HepG2 (cell line): ENCODE results near the gene DPAGT1. TPM values are rescaled to one million over a fixed set of nuclear protein-coding genes. Genes with fewer than 3 reads are reported as not detected.

Experiments used
- ATAC-seq: fragments of 200-7000 bp; cut with Tn5 transposase; 3 replicates; pipeline ENCODE4 v1.9.1; 2020; ENCODE audit warnings: mild to moderate bottlenecking, moderate library complexity
- BruUV-seq: library from RNA; stranded (reverse); fragments of 400-500 nt; replicated peaks from 2 replicates; lab custom pipeline; 2021; lab: Mats Ljungman, UMichigan
- CTCF ChIA-PET: fragments of 300-600 bp; formaldehyde crosslinking; extraction: SDS; loops from one replicate; lab custom pipeline; 2021; ENCODE audit warnings: low total read pairs, inconsistent platforms, low intra/inter-chr PET ratio; lab: Yijun Ruan, JAX
- POLR2A ChIA-PET: fragments of 350-600 bp; sonication (Branson Sonifier 250); formaldehyde crosslinking; loops from one replicate; lab custom pipeline; 2020; ENCODE audit warnings: antibody characterized with exemption, inconsistent platforms; lab: Yijun Ruan, JAX
- DNase-seq: peaks from one replicate; pipeline ENCODE4 v3.0.0-alpha.2; 2015; ENCODE audit warnings: low spot score
- FAIRE-seq: peaks from 3 replicates; lab custom pipeline; 2011; peaks lifted over from hg19 to GRCh38; lab: Jason Lieb, UNC
- H2AFZ ChIP-seq: one replicate; pipeline ENCODE4 v1.6.1; 2011; ENCODE audit warnings: low read length, inconsistent platforms
- H3K27ac ChIP-seq: fragments of 300-600 bp; 3 replicates; pipeline ENCODE4 v1.8.0; 2011; ENCODE audit warnings: mixed run types, mild to moderate bottlenecking, mixed read lengths, low read length, inconsistent platforms; ENCODE audit not compliant: insufficient read depth; ENCODE audit errors: extremely low read length
- H3K27me3 ChIP-seq, 2 experiments: fragments of 200-600 bp in 1 of 2; 2 replicates in 1 of 2; 3 replicates in 1 of 2; pipeline versions ENCODE4 v1.6.0 to v1.8.0; 2011; ENCODE audit warnings: low read length in 2 of 2, mild to moderate bottlenecking in 2 of 2, moderate library complexity in 2 of 2, inconsistent platforms in 1 of 2; ENCODE audit not compliant: insufficient read depth in 2 of 2, control insufficient read depth in 1 of 2
- H3K36me3 ChIP-seq, 2 experiments: fragments of 200-600 bp in 1 of 2; replicated peaks in 1 of 2; 2 replicates in 1 of 2; 3 replicates in 1 of 2; pipeline versions ENCODE4 v1.5.1 to v1.8.0; 2011; ENCODE audit warnings: low read length in 2 of 2, inconsistent platforms in 1 of 2; ENCODE audit not compliant: insufficient read depth in 2 of 2, control insufficient read depth in 1 of 2
- H3K4me1 ChIP-seq: 2 replicates; pipeline ENCODE4 v1.5.1; 2012; ENCODE audit warnings: low read length, inconsistent platforms; ENCODE audit not compliant: insufficient read depth
- H3K4me2 ChIP-seq: 2 replicates; pipeline ENCODE4 v1.6.0; 2011; ENCODE audit warnings: low read depth, low read length, inconsistent platforms
- H3K4me3 ChIP-seq, 3 experiments: fragments of 200-600 bp in 1 of 3; sonication (generic), shearing (Covaris generic) in 1 of 3; replicated peaks in 1 of 3; 2 replicates each; pipeline ENCODE4 v1.5.1; 2011 to 2016; ENCODE audit warnings: low read length in 3 of 3, inconsistent platforms in 2 of 3, low read depth in 2 of 3, mild to moderate bottlenecking in 2 of 3, control low read depth in 1 of 3, mixed read lengths in 1 of 3; ENCODE audit not compliant: insufficient read depth in 1 of 3
- H3K79me2 ChIP-seq: one replicate; pipeline ENCODE4 v1.6.1; 2011; ENCODE audit warnings: low read length, inconsistent platforms; ENCODE audit not compliant: insufficient read depth
- H3K9ac ChIP-seq: 2 replicates; pipeline ENCODE4 v1.6.0; 2011; ENCODE audit warnings: mild to moderate bottlenecking, low read depth, low read length, inconsistent platforms; ENCODE audit not compliant: insufficient read depth
- H3K9me3 ChIP-seq: 2 replicates; pipeline ENCODE4 v1.5.1; 2012; ENCODE audit warnings: mild to moderate bottlenecking, low read length
- H4K20me1 ChIP-seq: 2 replicates; pipeline ENCODE4 v1.6.0; 2011; ENCODE audit warnings: inconsistent platforms, mild to moderate bottlenecking, low read length, moderate library complexity; ENCODE audit not compliant: insufficient read depth
- ASH2L ChIP-seq: fragments of 300-600, 200-600 bp; sonication (generic); IDR thresholded peaks from 2 replicates; pipeline ENCODE4 v1.7.0; 2017; ENCODE audit warnings: low read depth, mild to moderate bottlenecking, moderate library complexity, mixed read lengths, low read length; ENCODE audit not compliant: insufficient read length
- ERF ChIP-seq: IDR thresholded peaks from 2 replicates; pipeline ENCODE4 v1.6.1; 2018; ENCODE audit warnings: missing biosample characterization, missing genetic modification reagents
- SMC3 ChIP-seq: IDR thresholded peaks from 2 replicates; pipeline ENCODE4 v1.6.1; 2011; ENCODE audit warnings: low read length, improper control_type of control experiment
- SOX13 ChIP-seq, 3 experiments: fragments of 450-650 bp in 1 of 3; sonication (generic) in 1 of 3; formaldehyde crosslinking in 1 of 3; IDR thresholded peaks in 2 of 3; conservative IDR thresholded peaks in 1 of 3; 2 replicates each; pipeline versions ENCODE4 v1.5.0 to v1.6.1; 2016 to 2020; ENCODE audit warnings: antibody characterized with exemption in 1 of 3, mild to moderate bottlenecking in 1 of 3, missing compliant biosample characterization in 1 of 3, missing genetic modification reagents in 1 of 3, moderate library complexity in 1 of 3
- STAG1 ChIP-seq: sonication (generic); formaldehyde crosslinking; IDR thresholded peaks from 2 replicates; pipeline ENCODE4 v1.4.0; 2020; ENCODE audit warnings: missing genetic modification reagents
- XRCC5 ChIP-seq: fragments of 200-400 bp; formaldehyde crosslinking; optimal IDR thresholded peaks from 2 replicates; pipeline ENCODE3; 2017; ENCODE audit warnings: mild to moderate bottlenecking, low read length
- ZBTB20 ChIP-seq: sonication (generic); formaldehyde crosslinking; IDR thresholded peaks from 2 replicates; pipeline ENCODE4 v1.8.1; 2023; ENCODE audit warnings: missing genetic modification reagents, low read depth, mild to moderate bottlenecking, borderline replicate concordance
- ZNF629 ChIP-seq: sonication (generic); formaldehyde crosslinking; conservative IDR thresholded peaks from 2 replicates; pipeline ENCODE4 v1.5.0; 2020; ENCODE audit warnings: missing genetic modification reagents
- WGBS: methylation state at CpG from one replicate; pipeline ENCODE4 v1.1.6; 2017; ENCODE audit warnings: low lambda C conversion rate; 5-methylcytosine and 5-hydroxymethylcytosine counted together
- in situ Hi-C: cut with HindIII; loops from 2 replicates; pipeline ENCODE4 v1.10.0; 2017; ENCODE audit warnings: low pct_unique_long_range_greater_than_20kb; ENCODE audit not compliant: extremely low pct_ligation_motif_present
- intact Hi-C: fragments of 100-400 bp; cut with micrococcal nuclease; formaldehyde crosslinking; loops from one replicate; pipeline ENCODE4 v1.10.0; 2022; ENCODE audit not compliant: unreplicated experiment
- polyA plus RNA-seq, 8 experiments: library from polyadenylated mRNA; depleted of rRNA in 3 of 8; stranded (reverse) in 7 of 8; unstranded in 1 of 8; fragments of >200 nt; fragmentation: Illumina TruSeq in 4 of 8; extraction: Trizol in 4 of 8; gene quantifications; 2 replicates each; pipeline versions ENCODE4 v1.2.1 to v1.2.3, GENCODE V29; 2011 to 2016; ENCODE audit warnings: low read depth in 4 of 8, missing spikeins in 1 of 8, mixed read lengths in 1 of 8; ENCODE audit not compliant: insufficient read depth in 1 of 8
- total RNA-seq, 5 experiments: library from RNA; depleted of rRNA; stranded (reverse); fragments of >200 nt; fragmentation: Illumina TruSeq; extraction: Trizol; gene quantifications; 2 replicates each; pipeline ENCODE4 v1.2.3, GENCODE V29; 2016; ENCODE audit warnings: low read depth in 1 of 5
- TF ChIP-seq, protein P1 (sequence below): sonication (generic); formaldehyde crosslinking; IDR thresholded peaks from 2 replicates; pipeline ENCODE4 v1.5.0; 2020; ENCODE audit warnings: mild to moderate bottlenecking, missing genetic modification reagents, moderate library complexity
- TF ChIP-seq, protein P2 (sequence below), 2 experiments: sonication (generic) in 1 of 2; formaldehyde crosslinking in 1 of 2; IDR thresholded peaks; 2 replicates each; pipeline versions ENCODE4 v1.4.0 to v1.6.1; 2018 to 2020; ENCODE audit warnings: missing genetic modification reagents in 2 of 2, borderline replicate concordance in 1 of 2, low read depth in 1 of 2, mild to moderate bottlenecking in 1 of 2, missing biosample characterization in 1 of 2

Gene DPAGT1
- total and polyA plus RNA-seq, 2 of the 13 experiments (the other 11 are each of a cell fraction or from before 2014, with no cell fraction given): 37.6 to 70.7 TPM

DNA sequence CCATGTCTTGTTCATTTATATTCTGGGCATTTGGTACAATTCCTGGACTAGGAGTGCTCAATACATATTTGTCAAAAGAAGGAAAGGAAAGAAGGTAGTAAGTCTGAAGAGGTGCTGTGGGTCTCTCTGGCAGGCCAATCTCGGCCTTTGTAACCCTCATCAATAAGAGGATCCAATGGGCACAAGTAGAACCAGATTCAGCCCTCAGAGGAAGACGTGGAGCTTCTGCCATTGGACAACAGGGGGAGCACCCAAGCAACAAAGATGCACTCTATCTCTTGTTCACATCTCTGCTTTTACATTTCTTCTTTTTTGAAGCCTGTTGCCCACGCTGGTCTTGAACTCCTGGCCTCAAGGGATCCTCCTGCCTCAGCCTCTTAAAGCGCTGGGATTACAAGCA, 36.3 kb downstream of the DPAGT1 start:
- Histone ChIP-seq H3K9ac (no peak overlapping the region), H4K20me1 (no peaks in the 10 kb centered on the region), H3K4me3 (no peak overlapping the region), H3K4me1 (peaks cover 25% of the 10 kb centered on the region), H3K36me3 (peaks cover 5 to 10% of the 10 kb centered on the region in 2 experiments; a peak in 2 of 5 replicates), H3K79me2 (peaks cover 16% of the 10 kb centered on the region), H3K27me3 (no peaks in the 10 kb centered on the region; a peak in 1 of 5 replicates), H3K4me2 (no peak overlapping the region), H2AFZ (no peak overlapping the region), H3K27ac (no peak overlapping the region), H3K9me3 (no peaks in the 10 kb centered on the region)
- DNase-seq (peak; percentile 47), FAIRE-seq (peak; percentile 80), ATAC-seq (peak; percentile 60)
- TF ChIP-seq SOX13 (IDR thresholded peaks at IDR 0.05): no peak
- TF ChIP-seq SOX13 (CRISPR knock-in tag; conservative IDR thresholded peaks at IDR 0.05 in 1 of 2, IDR thresholded peaks at IDR 0.05 in 1 of 2): 0 out of 4 replicates have a peak, but pooled peaks of 1 of the 2 experiments have one; percentile 4
- TF ChIP-seq, protein P1, sequence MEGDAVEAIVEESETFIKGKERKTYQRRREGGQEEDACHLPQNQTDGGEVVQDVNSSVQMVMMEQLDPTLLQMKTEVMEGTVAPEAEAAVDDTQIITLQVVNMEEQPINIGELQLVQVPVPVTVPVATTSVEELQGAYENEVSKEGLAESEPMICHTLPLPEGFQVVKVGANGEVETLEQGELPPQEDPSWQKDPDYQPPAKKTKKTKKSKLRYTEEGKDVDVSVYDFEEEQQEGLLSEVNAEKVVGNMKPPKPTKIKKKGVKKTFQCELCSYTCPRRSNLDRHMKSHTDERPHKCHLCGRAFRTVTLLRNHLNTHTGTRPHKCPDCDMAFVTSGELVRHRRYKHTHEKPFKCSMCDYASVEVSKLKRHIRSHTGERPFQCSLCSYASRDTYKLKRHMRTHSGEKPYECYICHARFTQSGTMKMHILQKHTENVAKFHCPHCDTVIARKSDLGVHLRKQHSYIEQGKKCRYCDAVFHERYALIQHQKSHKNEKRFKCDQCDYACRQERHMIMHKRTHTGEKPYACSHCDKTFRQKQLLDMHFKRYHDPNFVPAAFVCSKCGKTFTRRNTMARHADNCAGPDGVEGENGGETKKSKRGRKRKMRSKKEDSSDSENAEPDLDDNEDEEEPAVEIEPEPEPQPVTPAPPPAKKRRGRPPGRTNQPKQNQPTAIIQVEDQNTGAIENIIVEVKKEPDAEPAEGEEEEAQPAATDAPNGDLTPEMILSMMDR (CRISPR knock-in tag): peak; percentile 67
- TF ChIP-seq XRCC5: peak; percentile 21
- peak; percentile 66 for TF ChIP-seq ZNF629
- peak; percentile 57; the same call in 1 of the 2 replicates for TF ChIP-seq SMC3
- no peak for TF ChIP-seq ZBTB20 (CRISPR knock-in tag)
- TF ChIP-seq, protein P2, sequence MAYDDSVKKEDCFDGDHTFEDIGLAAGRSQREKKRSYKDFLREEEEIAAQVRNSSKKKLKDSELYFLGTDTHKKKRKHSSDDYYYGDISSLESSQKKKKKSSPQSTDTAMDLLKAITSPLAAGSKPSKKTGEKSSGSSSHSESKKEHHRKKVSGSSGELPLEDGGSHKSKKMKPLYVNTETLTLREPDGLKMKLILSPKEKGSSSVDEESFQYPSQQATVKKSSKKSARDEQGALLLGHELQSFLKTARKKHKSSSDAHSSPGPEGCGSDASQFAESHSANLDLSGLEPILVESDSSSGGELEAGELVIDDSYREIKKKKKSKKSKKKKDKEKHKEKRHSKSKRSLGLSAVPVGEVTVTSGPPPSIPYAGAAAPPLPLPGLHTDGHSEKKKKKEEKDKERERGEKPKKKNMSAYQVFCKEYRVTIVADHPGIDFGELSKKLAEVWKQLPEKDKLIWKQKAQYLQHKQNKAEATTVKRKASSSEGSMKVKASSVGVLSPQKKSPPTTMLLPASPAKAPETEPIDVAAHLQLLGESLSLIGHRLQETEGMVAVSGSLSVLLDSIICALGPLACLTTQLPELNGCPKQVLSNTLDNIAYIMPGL (CRISPR knock-in tag; IDR thresholded peaks at IDR 0.05; ENCODE audit: borderline replicate concordance in 1 of 2, low read depth in 1 of 2): 0 out of 4 replicates have a peak, but pooled peaks of 1 of the 2 experiments have one; percentile 40
- peak; percentile 38 for TF ChIP-seq STAG1
- no peak for TF ChIP-seq ASH2L
- TF ChIP-seq ERF (CRISPR knock-in tag): 0 out of 2 replicates have a peak, but pooled peaks have one; percentile 26
- POLR2A ChIA-PET: interaction anchor here (1.0 to 3.4 kb wide), 2 partner anchors 19 to 30 kb away, joined by 5 to 90 read pairs; partner anchors contain the start of gene HMBS
- CTCF ChIA-PET: interaction anchor here (1.1 kb wide), 1 partner anchor 131 kb away, joined by 4 read pairs; no protein-coding TSS in a partner anchor
- intact Hi-C loops (loop anchor here (2.0 kb wide), 1 partner anchor 29 kb away; a partner anchor contains a TSS), in situ Hi-C loops (no loop called here)
- BruUV-seq: no TSS peak
- 55% methylated on average over 4 of the region's 4 CpGs for WGBS
